Measurements from ENCODE around the gene TMEM179.

The TMEM179 gene

GRCh38 chr14:104644091-104644635, 39.6 kb upstream of the TMEM179 start:
- TF ChIP-seq CTCF (IDR thresholded peaks at IDR 0.05; ENCODE audit: low read depth, low read length, poor library complexity, severe bottlenecking), result no peak
- no peak for TF ChIP-seq EZH2phosphoT487 (IDR thresholded peaks at IDR 0.05; ENCODE audit: borderline replicate concordance, low read length)
- H3K9me2 ChIP-seq (replicated peaks; ENCODE audit: control insufficient read depth, low read length), result no peaks in the 10 kb centered on the region
- no peaks in the 10 kb centered on the region for H4K20me1 ChIP-seq (ENCODE audit: control insufficient read depth, insufficient read depth, low read depth, low read length)
- no peaks in the 10 kb centered on the region for H3K27me3 ChIP-seq (ENCODE audit: control insufficient read depth, low read length)
- H3K4me1 ChIP-seq (ENCODE audit: control insufficient read depth, low read length), result peaks cover 10% of the 10 kb centered on the region
- H3K27ac ChIP-seq (ENCODE audit: low read depth, low read length), result no peak overlapping the region
- peaks cover 7% of the 10 kb centered on the region; the same call in 1 of the 2 replicates for H3F3A ChIP-seq (ENCODE audit: control insufficient read depth, insufficient read depth)
- H3K36me3 ChIP-seq (ENCODE audit: control insufficient read depth, low read length), result no peaks in the 10 kb centered on the region
- H3K4me2 ChIP-seq (ENCODE audit: low read length), result no peak overlapping the region
- H3K79me2 ChIP-seq (ENCODE audit: control insufficient read depth, low read length), result no peaks in the 10 kb centered on the region
- H3K9me3 ChIP-seq (ENCODE audit: control insufficient read depth, insufficient read depth, low read length), result no peaks in the 10 kb centered on the region
- no peak overlapping the region for H3K4me3 ChIP-seq (ENCODE audit: low read length)

GRCh38 chr14:104643306-104643705, 38.7 kb upstream of the TMEM179 start:
- Histone ChIP-seq H3K9me2 (replicated peaks; ENCODE audit: control insufficient read depth, low read length) (no peaks in the 10 kb centered on the region), H3F3A (ENCODE audit: control insufficient read depth, insufficient read depth) (peaks cover 7% of the 10 kb centered on the region; the same call in 1 of the 2 replicates), H4K20me1 (ENCODE audit: control insufficient read depth, insufficient read depth, low read depth, low read length) (no peaks in the 10 kb centered on the region)

GRCh38 chr14:104642540-104642868, 37.9 kb upstream of the TMEM179 start:
- H3K9me3 ChIP-seq (ENCODE audit: control insufficient read depth, insufficient read depth, low read length), result no peaks in the 10 kb centered on the region
- no peaks in the 10 kb centered on the region for H3K27me3 ChIP-seq (ENCODE audit: control insufficient read depth, low read length)
- H3F3A ChIP-seq (ENCODE audit: control insufficient read depth, insufficient read depth), result peaks cover 4% of the 10 kb centered on the region; the same call in 1 of the 2 replicates

More at GRCh38 chr14:104643306-104643705, 38.7 kb upstream of the TMEM179 start:
- Histone ChIP-seq H3K9me3 (ENCODE audit: control insufficient read depth, insufficient read depth, low read length) (no peaks in the 10 kb centered on the region), H3K27me3 (ENCODE audit: control insufficient read depth, low read length) (no peaks in the 10 kb centered on the region), H3K27ac (ENCODE audit: low read depth, low read length) (no peak overlapping the region), H3K4me2 (ENCODE audit: low read length) (no peak overlapping the region), H3K79me2 (ENCODE audit: control insufficient read depth, low read length) (no peaks in the 10 kb centered on the region), H3K36me3 (ENCODE audit: control insufficient read depth, low read length) (no peaks in the 10 kb centered on the region), H3K4me3 (ENCODE audit: low read length) (no peak overlapping the region), H3K4me1 (ENCODE audit: control insufficient read depth, low read length) (peaks cover 10% of the 10 kb centered on the region)
- TF ChIP-seq CTCF (IDR thresholded peaks at IDR 0.05; ENCODE audit: low read depth, low read length, poor library complexity, severe bottlenecking) (no peak), EZH2phosphoT487 (IDR thresholded peaks at IDR 0.05; ENCODE audit: borderline replicate concordance, low read length) (no peak)

More at GRCh38 chr14:104642540-104642868, 37.9 kb upstream of the TMEM179 start:
- H3K4me3 ChIP-seq (ENCODE audit: low read length), result no peak overlapping the region
- no peak overlapping the region for H3K4me2 ChIP-seq (ENCODE audit: low read length)
- peaks cover 4% of the 10 kb centered on the region for H3K4me1 ChIP-seq (ENCODE audit: control insufficient read depth, low read length)
- no peaks in the 10 kb centered on the region for H4K20me1 ChIP-seq (ENCODE audit: control insufficient read depth, insufficient read depth, low read depth, low read length)
- no peaks in the 10 kb centered on the region for H3K79me2 ChIP-seq (ENCODE audit: control insufficient read depth, low read length)
- H3K9me2 ChIP-seq (replicated peaks; ENCODE audit: control insufficient read depth, low read length), result no peaks in the 10 kb centered on the region
- no peak for TF ChIP-seq CTCF (IDR thresholded peaks at IDR 0.05; ENCODE audit: low read depth, low read length, poor library complexity, severe bottlenecking)
- no peak for TF ChIP-seq EZH2phosphoT487 (IDR thresholded peaks at IDR 0.05; ENCODE audit: borderline replicate concordance, low read length)
- no peak overlapping the region for H3K27ac ChIP-seq (ENCODE audit: low read depth, low read length)
- H3K36me3 ChIP-seq (ENCODE audit: control insufficient read depth, low read length), result no peaks in the 10 kb centered on the region

Data from DOHH2 (cell line).